ENCODE results near the gene CCL17. TPM values are rescaled to one million over a fixed set of nuclear protein-coding genes. Genes with fewer than 3 reads are reported as not detected.

Gene CCL17
- total and polyA plus RNA-seq, 2 of the 4 experiments (the other 2 are of a cell fraction): not detected

GRCh38 chr16:57413301-57413730 lies 8.7 kb downstream of the CCL17 start:
- 81% methylated on average over 5 of the region's 5 CpGs; no CpG with 5 or more reads in 1 of the 2 experiments for WGBS, 2 experiments (ENCODE audit: extremely low coverage in 2 of 2, insufficient read length in 1 of 2)
- no peak overlapping the region for H2AFZ ChIP-seq (replicated peaks; ENCODE audit: low read length, poor library complexity)
- H2BK20ac ChIP-seq (ENCODE audit: low read depth, low read length): no peak overlapping the region

More at GRCh38 chr16:57413301-57413730, 8.7 kb downstream of the CCL17 start:
- no peak for ATAC-seq (ENCODE audit: low read depth)
- peaks cover 1% of the 10 kb centered on the region; the same call in 1 of the 2 replicates for H3K4me1 ChIP-seq (ENCODE audit: control insufficient read depth, insufficient read depth, low read length)
- H3K18ac ChIP-seq (ENCODE audit: low read depth, low read length): no peak overlapping the region
- dilution Hi-C loops (cut with HindIII; ENCODE audit: low sequenced_read_pairs, unreplicated experiment) (no loop called here), in situ Hi-C loops (cut with MboI; ENCODE audit: low sequenced_read_pairs) (loop anchor here (10.0 kb wide), 1 partner anchor 329 kb away; no protein-coding TSS in a partner anchor), intact Hi-C loops (cut with micrococcal nuclease) (no loop called here)
- H2AK9ac ChIP-seq (replicated peaks; ENCODE audit: low read depth, low read length, poor library complexity): no peak overlapping the region
- H2AK5ac ChIP-seq (ENCODE audit: low read depth, low read length): no peak overlapping the region
- no TSS peak for BruUV-seq (replicated peaks)
- no peaks in the 10 kb centered on the region for H3K9me3 ChIP-seq (ENCODE audit: control insufficient read depth, insufficient read depth, low read length)
- DNase-seq: no peak
- H3K79me1 ChIP-seq (ENCODE audit: low read depth in 1 of 2, low read length in 2 of 2): no peaks in the 10 kb centered on the region
- no peaks in the 10 kb centered on the region for H4K20me1 ChIP-seq (ENCODE audit: insufficient read depth, low read length)
- H3K4me2 ChIP-seq (ENCODE audit: low read depth, low read length): no peak overlapping the region
- H3K27ac ChIP-seq (ENCODE audit: insufficient read depth, low read length): no peak overlapping the region
- no peak overlapping the region for H4K5ac ChIP-seq (ENCODE audit: low read depth, low read length)
- no peaks in the 10 kb centered on the region for H3K36me3 ChIP-seq (ENCODE audit: control insufficient read depth, insufficient read depth, low read length)
- ChIA-PET CTCF (interaction anchor here (1.8 kb wide), 1 partner anchor 9 kb away, joined by 4 read pairs; no protein-coding TSS in a partner anchor), POLR2A (ENCODE audit: unreplicated experiment) (no interaction called here)
- H3K27me3 ChIP-seq (ENCODE audit: control insufficient read depth, insufficient read depth, low read length): peaks cover 45% of the 10 kb centered on the region
- no peak overlapping the region for H3K9ac ChIP-seq (ENCODE audit: low read depth, low read length)
- no peak for TF ChIP-seq RCOR1 (IDR thresholded peaks at IDR 0.05; ENCODE audit: insufficient replicate concordance, low read length)
- TF ChIP-seq CHD1 (IDR thresholded peaks at IDR 0.05; ENCODE audit: low read depth, low read length): no peak
- TF ChIP-seq FOS (IDR thresholded peaks at IDR 0.05; ENCODE audit: low read depth, low read length): no peak
- no peak for TF ChIP-seq MAFK (IDR thresholded peaks at IDR 0.05; ENCODE audit: low read depth, low read length)
- TF ChIP-seq RAD21 (IDR thresholded peaks at IDR 0.05; ENCODE audit: low read length): no peak
- TF ChIP-seq CEBPB (IDR thresholded peaks at IDR 0.05; ENCODE audit: low read depth, low read length): no peak
- no peak for TF ChIP-seq RFX5 (IDR thresholded peaks at IDR 0.05; ENCODE audit: low read depth, low read length)
- no peak for TF ChIP-seq NFE2L2 (IDR thresholded peaks at IDR 0.05; ENCODE audit: low read depth, low read length)
- TF ChIP-seq, protein P1, sequence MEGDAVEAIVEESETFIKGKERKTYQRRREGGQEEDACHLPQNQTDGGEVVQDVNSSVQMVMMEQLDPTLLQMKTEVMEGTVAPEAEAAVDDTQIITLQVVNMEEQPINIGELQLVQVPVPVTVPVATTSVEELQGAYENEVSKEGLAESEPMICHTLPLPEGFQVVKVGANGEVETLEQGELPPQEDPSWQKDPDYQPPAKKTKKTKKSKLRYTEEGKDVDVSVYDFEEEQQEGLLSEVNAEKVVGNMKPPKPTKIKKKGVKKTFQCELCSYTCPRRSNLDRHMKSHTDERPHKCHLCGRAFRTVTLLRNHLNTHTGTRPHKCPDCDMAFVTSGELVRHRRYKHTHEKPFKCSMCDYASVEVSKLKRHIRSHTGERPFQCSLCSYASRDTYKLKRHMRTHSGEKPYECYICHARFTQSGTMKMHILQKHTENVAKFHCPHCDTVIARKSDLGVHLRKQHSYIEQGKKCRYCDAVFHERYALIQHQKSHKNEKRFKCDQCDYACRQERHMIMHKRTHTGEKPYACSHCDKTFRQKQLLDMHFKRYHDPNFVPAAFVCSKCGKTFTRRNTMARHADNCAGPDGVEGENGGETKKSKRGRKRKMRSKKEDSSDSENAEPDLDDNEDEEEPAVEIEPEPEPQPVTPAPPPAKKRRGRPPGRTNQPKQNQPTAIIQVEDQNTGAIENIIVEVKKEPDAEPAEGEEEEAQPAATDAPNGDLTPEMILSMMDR (conservative IDR thresholded peaks at IDR 0.05; ENCODE audit: low read depth, low read length): no peak
- TF ChIP-seq POLR2A (IDR thresholded peaks at IDR 0.05; ENCODE audit: low read depth, low read length): no peak
- no peak for TF ChIP-seq USF2 (IDR thresholded peaks at IDR 0.05; ENCODE audit: low read depth, low read length)
- TF ChIP-seq, protein P2, sequence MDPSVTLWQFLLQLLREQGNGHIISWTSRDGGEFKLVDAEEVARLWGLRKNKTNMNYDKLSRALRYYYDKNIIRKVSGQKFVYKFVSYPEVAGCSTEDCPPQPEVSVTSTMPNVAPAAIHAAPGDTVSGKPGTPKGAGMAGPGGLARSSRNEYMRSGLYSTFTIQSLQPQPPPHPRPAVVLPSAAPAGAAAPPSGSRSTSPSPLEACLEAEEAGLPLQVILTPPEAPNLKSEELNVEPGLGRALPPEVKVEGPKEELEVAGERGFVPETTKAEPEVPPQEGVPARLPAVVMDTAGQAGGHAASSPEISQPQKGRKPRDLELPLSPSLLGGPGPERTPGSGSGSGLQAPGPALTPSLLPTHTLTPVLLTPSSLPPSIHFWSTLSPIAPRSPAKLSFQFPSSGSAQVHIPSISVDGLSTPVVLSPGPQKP (IDR thresholded peaks at IDR 0.05; ENCODE audit: borderline replicate concordance, low read depth, low read length): no peak
- no peak for TF ChIP-seq BHLHE40 (IDR thresholded peaks at IDR 0.05; ENCODE audit: low read depth, low read length)
- TF ChIP-seq SMC3 (IDR thresholded peaks at IDR 0.05; ENCODE audit: low read depth, low read length): no peak
- no peak for TF ChIP-seq MAZ (IDR thresholded peaks at IDR 0.05; ENCODE audit: borderline replicate concordance, low read depth, low read length)
- no peak for TF ChIP-seq MXI1 (IDR thresholded peaks at IDR 0.05; ENCODE audit: borderline replicate concordance, low read depth, low read length)
- no peaks in the 10 kb centered on the region for H3K9me1 ChIP-seq (ENCODE audit: insufficient read depth, low read length)
- H4K91ac ChIP-seq (ENCODE audit: insufficient read depth, low read depth, low read length): no peak overlapping the region
- no peak overlapping the region for H4K8ac ChIP-seq (ENCODE audit: low read depth in 2 of 2, low read length in 2 of 2)
- no peak overlapping the region for H3K56ac ChIP-seq (ENCODE audit: extremely low read depth, insufficient read depth, low read length)
- H3K23ac ChIP-seq (ENCODE audit: low read depth, low read length): no peak overlapping the region
- no peak overlapping the region for H3K4me3 ChIP-seq (ENCODE audit: insufficient read depth, low read depth, low read length)
- H2BK15ac ChIP-seq (ENCODE audit: low read depth, low read length): no peak overlapping the region
- H2BK5ac ChIP-seq (ENCODE audit: low read depth, low read length, poor library complexity, severe bottlenecking): no peak overlapping the region
- no peak overlapping the region for H3K14ac ChIP-seq (replicated peaks; ENCODE audit: low read depth, low read length)
- H3K4ac ChIP-seq (ENCODE audit: low read depth, low read length): no peak overlapping the region
- no peak overlapping the region for H2BK120ac ChIP-seq (ENCODE audit: low read depth, low read length)

Data from IMR-90 (cell line).